Endothelial cell of umbilical vein (primary cell): ENCODE measurements around the gene MMP19. TPM values are rescaled to one million over a fixed set of nuclear protein-coding genes. Genes with fewer than 3 reads are reported as not detected.

Source experiments
- BruUV-seq: library from RNA; stranded (reverse); fragments of 400-500 nt; replicated peaks from 2 replicates; lab custom pipeline; 2021; lab: Mats Ljungman, UMichigan
- CTCF ChIA-PET: fragments of 300-600, 350-600 bp; sonication (Branson Sonifier 250); formaldehyde crosslinking; loops from one replicate; lab custom pipeline; 2021; ENCODE audit warnings: antibody characterized with exemption, inconsistent platforms; lab: Charles Lee
- POLR2A ChIA-PET: fragments of 300-600, 350-600 bp; sonication (Branson Sonifier 250); formaldehyde crosslinking; loops from one replicate; lab custom pipeline; 2021; ENCODE audit warnings: antibody characterized with exemption, inconsistent platforms; lab: Charles Lee
- DNase-seq: peaks from one replicate; pipeline ENCODE4 v3.0.0-alpha.2; 2011; ENCODE audit warnings: low read depth, low spot score
- FAIRE-seq: peaks from 2 replicates; lab custom pipeline; 2011; peaks lifted over from hg19 to GRCh38; lab: Jason Lieb, UNC
- H2AFZ ChIP-seq: 2 replicates; pipeline ENCODE4 v1.6.0; 2012; ENCODE audit warnings: low read depth, low read length, control low read depth, inconsistent platforms
- H3K27ac ChIP-seq: 2 replicates; pipeline ENCODE4 v1.5.1; 2011; ENCODE audit warnings: low read depth, mild to moderate bottlenecking, control low read depth, low read length, moderate library complexity; ENCODE audit not compliant: insufficient read depth
- H3K27me3 ChIP-seq, 2 experiments: 2 replicates each; pipeline versions ENCODE4 v1.6.0 to v1.6.1; 2011; ENCODE audit warnings: low read length in 2 of 2, mixed read lengths in 1 of 2; ENCODE audit not compliant: control insufficient read depth in 2 of 2, insufficient read depth in 2 of 2
- H3K36me3 ChIP-seq, 2 experiments: 2 replicates in 1 of 2; 3 replicates in 1 of 2; pipeline ENCODE4 v1.5.1; 2011; ENCODE audit warnings: low read length in 2 of 2, mild to moderate bottlenecking in 1 of 2, moderate library complexity in 1 of 2; ENCODE audit not compliant: control insufficient read depth in 2 of 2, insufficient read depth in 2 of 2; ENCODE audit errors: extremely low read depth in 1 of 2
- H3K4me1 ChIP-seq: 3 replicates; pipeline ENCODE4 v1.5.1; 2011; ENCODE audit warnings: mild to moderate bottlenecking, low read length; ENCODE audit not compliant: control insufficient read depth, insufficient read depth; ENCODE audit errors: extremely low read depth
- H3K4me2 ChIP-seq: 2 replicates; pipeline ENCODE4 v1.6.1; 2011; ENCODE audit warnings: low read length, control low read depth, mixed read lengths; ENCODE audit not compliant: insufficient read depth
- H3K4me3 ChIP-seq, 3 experiments: fragments of 200-600 bp in 1 of 3; sonication (generic), shearing (Covaris generic) in 1 of 3; replicated peaks in 1 of 3; 2 replicates each; pipeline ENCODE4 v1.5.1; 2011 to 2016; ENCODE audit warnings: control low read depth in 3 of 3, low read length in 3 of 3, mild to moderate bottlenecking in 2 of 3, inconsistent platforms in 1 of 3, low read depth in 1 of 3, moderate library complexity in 1 of 3; ENCODE audit not compliant: insufficient read depth in 1 of 3
- H3K79me2 ChIP-seq: 2 replicates; pipeline ENCODE4 v1.6.0; 2012; ENCODE audit warnings: low read length, inconsistent platforms; ENCODE audit not compliant: control insufficient read depth, insufficient read depth
- H3K9ac ChIP-seq: replicated peaks from 2 replicates; pipeline ENCODE3; 2011; ENCODE audit warnings: low read length, control low read depth; ENCODE audit not compliant: insufficient read depth; ENCODE audit errors: extremely low read depth
- H3K9me1 ChIP-seq: replicated peaks from 3 replicates; pipeline ENCODE4 v1.6.0; 2011; ENCODE audit warnings: mild to moderate bottlenecking, low read length; ENCODE audit not compliant: control insufficient read depth, insufficient read depth; ENCODE audit errors: extremely low read depth
- H3K9me3 ChIP-seq: replicated peaks from 2 replicates; pipeline ENCODE4 v1.5.1; 2012; ENCODE audit warnings: low read length, inconsistent platforms; ENCODE audit not compliant: control insufficient read depth, insufficient read depth
- H4K20me1 ChIP-seq: replicated peaks from 2 replicates; pipeline ENCODE3; 2011; ENCODE audit warnings: mild to moderate bottlenecking, low read length; ENCODE audit not compliant: control insufficient read depth, insufficient read depth; ENCODE audit errors: extremely low read depth
- EZH2 ChIP-seq: IDR thresholded peaks from 2 replicates; pipeline ENCODE4 v1.6.1; 2012; ENCODE audit warnings: borderline replicate concordance, low read depth, mild to moderate bottlenecking, moderate library complexity, low read length, inconsistent platforms; ENCODE audit not compliant: severe bottlenecking
- FOS ChIP-seq: IDR thresholded peaks from 2 replicates; pipeline ENCODE4 v1.6.1; 2011; ENCODE audit warnings: mild to moderate bottlenecking, low read length, moderate library complexity, borderline replicate concordance; ENCODE audit not compliant: insufficient read depth
- GATA2 ChIP-seq: IDR thresholded peaks from 2 replicates; pipeline ENCODE4 v1.7.0; 2011; ENCODE audit warnings: low read depth, mild to moderate bottlenecking, moderate library complexity, mixed read lengths, low read length; ENCODE audit not compliant: insufficient read length, insufficient read depth
- JUN ChIP-seq: IDR thresholded peaks from 2 replicates; pipeline ENCODE4 v1.6.1; 2011; ENCODE audit warnings: borderline replicate concordance, low read depth; ENCODE audit not compliant: insufficient read length, insufficient read depth
- MYC ChIP-seq: IDR thresholded peaks from one replicate; pipeline ENCODE4 v1.6.1; 2011; ENCODE audit warnings: mild to moderate bottlenecking, low read depth, low read length
- POLR2A ChIP-seq: IDR thresholded peaks from 2 replicates; pipeline ENCODE4 v1.6.1; 2012; ENCODE audit warnings: low read depth, mild to moderate bottlenecking, control low read depth, low read length
- POLR2AphosphoS5 ChIP-seq: IDR thresholded peaks from 2 replicates; pipeline ENCODE4 v1.6.1; 2012; ENCODE audit warnings: low read depth, mild to moderate bottlenecking, control low read depth, low read length, moderate library complexity; ENCODE audit not compliant: insufficient read depth
- dilution Hi-C: fragments of 300-500 bp; cut with MboI; formaldehyde crosslinking; loops from one replicate; pipeline ENCODE4 v1.15.0; 2019; ENCODE audit warnings: low sequenced_read_pairs; ENCODE audit not compliant: extremely low pct_ligation_motif_present
- intact Hi-C: fragments of 100-400 bp; cut with micrococcal nuclease; formaldehyde crosslinking; loops from one replicate; pipeline ENCODE4 v1.10.0; 2022
- polyA plus RNA-seq, 4 experiments: library from polyadenylated mRNA; depleted of rRNA in 3 of 4; stranded (reverse) in 3 of 4; unstranded in 1 of 4; fragments of >200 nt; gene quantifications; 2 replicates each; pipeline versions ENCODE4 v1.2.1 to v1.2.3, GENCODE V29; 2011 to 2012; ENCODE audit warnings: missing spikeins in 1 of 4
- total RNA-seq: library from RNA; stranded (reverse); gene quantifications from 2 replicates; pipeline ENCODE4 v1.2.3, GENCODE V29; 2021
- TF ChIP-seq, protein P1 (sequence below), 2 donors: IDR thresholded peaks; 1 replicate in 1 of 2; 2 replicates in 1 of 2; pipeline ENCODE4 v1.5.1; 2011; ENCODE audit warnings: low read length in 2 of 2, mild to moderate bottlenecking in 2 of 2, moderate library complexity in 2 of 2, control low read depth in 1 of 2, inconsistent platforms in 1 of 2, low read depth in 1 of 2; ENCODE audit not compliant: insufficient read depth in 1 of 2; ENCODE audit errors: extremely low read depth in 1 of 2
- TF ChIP-seq, protein P2 (sequence below): IDR thresholded peaks from 2 replicates; pipeline ENCODE4 v1.6.1; 2011; ENCODE audit not compliant: insufficient read depth, insufficient read length

The MMP19 gene
- total and polyA plus RNA-seq, 2 donors (not counting 3 experiments of a cell fraction or from before 2014, with no cell fraction given) = 0.31 to 1.6 TPM

DNA sequence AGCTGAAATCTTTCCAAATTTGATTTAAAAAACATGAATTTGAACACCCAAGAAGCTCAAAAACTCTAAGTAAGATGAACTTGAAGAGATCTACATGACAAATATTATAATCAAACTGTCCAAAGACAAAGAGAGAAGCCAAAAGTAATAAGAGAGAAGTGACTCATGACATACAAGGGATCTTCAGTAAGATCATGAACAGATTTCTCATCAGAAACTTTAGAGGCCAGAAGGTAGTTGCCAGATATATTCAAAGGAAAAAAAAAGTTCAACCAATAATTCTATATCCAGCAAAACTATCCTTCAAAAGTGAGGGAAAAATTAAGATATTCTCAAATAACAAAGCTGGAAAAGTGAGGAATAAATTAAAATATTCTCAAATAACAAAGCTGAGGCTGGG lies 35.1 kb upstream of the MMP19 start:
- DNase-seq = no peak
- Histone ChIP-seq H3K4me1 (no peaks in the 10 kb centered on the region), H3K4me3 (no peak overlapping the region), H3K27me3 (peaks cover 0 to 1% of the 10 kb centered on the region in 2 experiments), H3K9me1 (no peaks in the 10 kb centered on the region), H3K79me2 (no peaks in the 10 kb centered on the region), H3K27ac (no peak overlapping the region), H3K9me3 (no peaks in the 10 kb centered on the region), H2AFZ (no peak overlapping the region), H4K20me1 (no peaks in the 10 kb centered on the region), H3K36me3 (no peaks in the 10 kb centered on the region), H3K4me2 (no peak overlapping the region), H3K9ac (no peak overlapping the region)
- intact Hi-C loops = no loop called here
- dilution Hi-C loops = no loop called here
- BruUV-seq = no TSS peak
- CTCF ChIA-PET = interaction anchor here (1.0 to 1.3 kb wide), 2 partner anchors 18 to 21 kb away, joined by 3 read pairs; no protein-coding TSS in a partner anchor
- TF ChIP-seq, protein P1, sequence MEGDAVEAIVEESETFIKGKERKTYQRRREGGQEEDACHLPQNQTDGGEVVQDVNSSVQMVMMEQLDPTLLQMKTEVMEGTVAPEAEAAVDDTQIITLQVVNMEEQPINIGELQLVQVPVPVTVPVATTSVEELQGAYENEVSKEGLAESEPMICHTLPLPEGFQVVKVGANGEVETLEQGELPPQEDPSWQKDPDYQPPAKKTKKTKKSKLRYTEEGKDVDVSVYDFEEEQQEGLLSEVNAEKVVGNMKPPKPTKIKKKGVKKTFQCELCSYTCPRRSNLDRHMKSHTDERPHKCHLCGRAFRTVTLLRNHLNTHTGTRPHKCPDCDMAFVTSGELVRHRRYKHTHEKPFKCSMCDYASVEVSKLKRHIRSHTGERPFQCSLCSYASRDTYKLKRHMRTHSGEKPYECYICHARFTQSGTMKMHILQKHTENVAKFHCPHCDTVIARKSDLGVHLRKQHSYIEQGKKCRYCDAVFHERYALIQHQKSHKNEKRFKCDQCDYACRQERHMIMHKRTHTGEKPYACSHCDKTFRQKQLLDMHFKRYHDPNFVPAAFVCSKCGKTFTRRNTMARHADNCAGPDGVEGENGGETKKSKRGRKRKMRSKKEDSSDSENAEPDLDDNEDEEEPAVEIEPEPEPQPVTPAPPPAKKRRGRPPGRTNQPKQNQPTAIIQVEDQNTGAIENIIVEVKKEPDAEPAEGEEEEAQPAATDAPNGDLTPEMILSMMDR (IDR thresholded peaks at IDR 0.05; ENCODE audit: extremely low read depth in 1 of 2, insufficient read depth in 1 of 2, low read depth in 1 of 2, low read length in 2 of 2) = no peak
- TF ChIP-seq, protein P2, sequence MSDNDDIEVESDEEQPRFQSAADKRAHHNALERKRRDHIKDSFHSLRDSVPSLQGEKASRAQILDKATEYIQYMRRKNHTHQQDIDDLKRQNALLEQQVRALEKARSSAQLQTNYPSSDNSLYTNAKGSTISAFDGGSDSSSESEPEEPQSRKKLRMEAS = no peak
- TF ChIP-seq JUN (no peak), GATA2 (no peak), MYC (no peak), POLR2AphosphoS5 (no peak), POLR2A (no peak), FOS (no peak), EZH2 (no peak)
- POLR2A ChIA-PET = no interaction called here
- no peak for FAIRE-seq
